GM21723 (cell line): Measurements from ENCODE around the gene HEG1.

Experiments used
- ATAC-seq: cut with Tn5 transposase; IDR thresholded peaks from one replicate; pipeline ENCODE4 v1.9.1; 2021; ENCODE audit warnings: mild to moderate bottlenecking, moderate library complexity; ENCODE audit not compliant: unreplicated experiment

HEG1 gene

DNA sequence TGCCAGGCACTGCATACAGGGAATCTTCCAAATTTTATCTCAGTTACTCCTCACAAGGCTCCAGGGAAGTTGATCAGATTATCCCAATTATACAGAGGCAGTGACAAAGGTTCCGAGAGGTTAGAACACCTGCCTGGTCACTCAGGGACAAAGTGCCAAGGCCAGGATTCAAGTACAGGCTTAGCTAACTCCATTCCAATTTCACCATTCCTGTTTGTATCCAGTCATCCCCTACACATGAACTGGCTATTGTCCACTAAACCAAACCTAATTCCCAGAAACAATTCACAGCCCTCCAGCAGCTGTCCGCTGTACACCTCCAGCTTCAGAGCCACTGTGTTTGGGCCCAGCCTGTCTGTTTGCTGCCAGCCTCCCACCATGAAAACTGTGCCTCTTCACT lies 137.3 kb downstream of the HEG1 start:
- ATAC-seq, result no peak

GRCh38 chr3:124916837-124917409 lies 138.9 kb downstream of the HEG1 start:
- ATAC-seq, result no peak
